GM12873 (cell line): ENCODE measurements around the gene KAT6B.

ENCODE experiments used
- CTCF ChIP-seq: IDR thresholded peaks from 2 replicates; pipeline ENCODE4 v1.5.1; 2012; ENCODE audit warnings: low read depth, mild to moderate bottlenecking, moderate library complexity, low read length, control low read depth; ENCODE audit not compliant: insufficient read depth; ENCODE audit errors: missing control alignments

Gene KAT6B

DNA sequence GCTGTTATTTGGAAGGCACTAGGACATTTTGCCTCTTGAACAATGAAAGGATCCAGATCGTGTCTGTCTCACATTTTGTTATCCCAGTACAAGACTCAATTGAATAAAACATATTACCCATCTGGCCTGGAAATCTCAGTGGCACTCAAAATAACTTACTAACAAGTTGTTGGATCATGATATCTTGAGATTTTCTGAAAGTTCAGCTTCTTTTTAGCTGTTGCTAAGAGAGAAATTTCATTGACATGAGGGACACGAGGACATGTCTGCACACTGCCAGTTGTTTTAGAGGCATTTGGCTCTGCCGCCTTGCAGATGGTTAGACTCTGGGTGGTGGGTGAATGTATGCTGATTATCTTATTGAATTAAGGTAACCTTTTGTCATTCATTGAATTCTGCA is 41.0 kb downstream of the KAT6B start:
- no peak for TF ChIP-seq CTCF

DNA sequence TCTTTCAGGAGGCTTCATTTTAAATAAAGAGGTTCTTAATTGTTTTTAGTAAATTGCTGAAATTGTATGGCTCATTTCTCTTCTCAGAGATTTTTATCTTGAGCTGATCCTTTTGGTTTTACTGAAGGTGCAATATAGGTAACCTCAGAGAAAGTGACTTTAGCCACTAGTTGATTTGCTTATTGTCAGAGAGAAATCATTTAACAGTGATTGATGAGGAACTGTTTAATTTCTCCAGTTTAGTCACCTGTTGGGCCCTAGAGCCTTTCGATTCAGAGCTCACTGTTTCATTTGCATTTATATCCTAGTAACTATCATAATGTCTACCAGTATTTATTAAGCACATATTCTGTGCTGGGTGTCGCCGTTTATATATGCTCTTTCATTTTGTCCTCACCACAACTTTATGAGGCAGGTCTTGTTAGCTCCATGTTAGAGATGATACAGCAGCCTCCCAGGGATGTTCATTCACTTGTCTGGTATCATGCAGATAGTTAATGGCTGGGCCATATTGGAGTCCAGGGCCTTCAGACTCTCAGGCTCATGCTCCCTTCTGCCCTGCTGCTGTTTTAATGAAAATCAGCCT is 42.1 kb downstream of the KAT6B start:
- no peak for TF ChIP-seq CTCF

GRCh38 chr10:74869635-74870034 is 43.2 kb downstream of the KAT6B start:
- TF ChIP-seq CTCF, result no peak

- no peak for TF ChIP-seq CTCF
These were observed 43.8 kb downstream of the KAT6B start for GRCh38 chr10:74870191-74870590.

DNA sequence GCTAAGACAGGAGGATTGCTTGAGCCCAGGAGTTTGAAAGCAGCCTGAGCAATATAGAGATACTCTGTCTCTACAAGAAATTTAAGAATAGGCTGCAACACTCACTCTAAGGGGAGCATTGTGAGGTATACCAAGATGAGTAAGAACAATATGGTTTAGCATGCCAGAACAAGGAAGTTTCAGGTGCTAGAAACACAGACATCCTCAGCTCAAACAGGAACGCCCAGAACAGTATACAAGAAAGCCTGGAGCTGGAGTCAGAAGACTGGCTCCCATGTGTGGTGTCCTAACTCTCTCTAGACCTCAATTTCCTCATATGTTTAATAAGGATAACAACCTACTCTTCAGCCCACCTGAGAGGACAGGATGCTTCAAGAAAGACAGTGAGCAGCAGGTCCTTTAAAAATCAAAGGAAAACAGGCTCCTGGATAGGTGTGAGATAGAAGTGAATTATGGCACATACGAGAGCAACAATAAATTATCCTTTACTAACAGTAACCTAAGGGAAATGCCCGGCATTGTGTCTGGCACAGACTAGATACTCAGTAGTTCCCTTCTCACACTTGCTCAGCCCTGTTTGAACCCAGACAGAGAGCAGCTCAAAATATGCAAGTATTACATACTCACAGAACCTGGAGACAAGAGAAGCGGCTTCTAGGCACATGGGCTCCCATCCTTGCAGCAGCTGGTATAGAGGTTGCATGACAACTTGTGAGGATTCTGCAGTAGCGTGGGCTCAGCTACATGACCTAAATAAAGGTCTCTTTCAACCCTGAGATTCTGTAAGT is 45.4 kb downstream of the KAT6B start:
- no peak for TF ChIP-seq CTCF

DNA sequence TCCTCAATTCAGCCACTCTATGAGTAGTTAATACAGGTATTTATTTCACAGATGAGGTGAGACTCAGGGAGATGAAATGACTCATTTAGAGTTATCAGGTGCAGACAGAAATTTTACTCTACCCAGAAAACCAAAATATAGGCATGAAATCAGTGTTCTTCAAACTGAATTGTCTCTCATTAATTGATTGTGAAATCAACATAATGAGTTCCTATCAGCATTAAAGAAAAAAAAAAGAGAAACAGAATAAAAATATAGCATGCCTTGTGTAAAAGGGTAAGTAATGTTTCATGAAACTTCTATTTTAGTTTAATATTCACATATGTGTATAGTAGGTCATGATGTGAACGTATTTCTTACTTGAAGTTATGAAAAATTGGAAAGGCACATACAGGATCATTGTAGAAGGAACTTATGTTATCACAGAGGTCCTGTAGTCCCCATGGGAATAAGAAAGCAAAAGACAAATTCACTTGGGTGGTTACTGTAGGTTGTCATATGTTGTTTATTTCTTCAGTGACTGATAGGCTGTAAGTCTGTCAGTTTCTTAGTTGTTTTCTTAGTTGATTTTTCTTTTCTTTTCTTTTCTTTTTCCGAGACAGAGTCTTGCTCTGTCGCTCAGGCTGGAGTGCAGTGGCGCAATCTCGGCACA is 47.5 kb downstream of the KAT6B start:
- no peak for TF ChIP-seq CTCF

DNA sequence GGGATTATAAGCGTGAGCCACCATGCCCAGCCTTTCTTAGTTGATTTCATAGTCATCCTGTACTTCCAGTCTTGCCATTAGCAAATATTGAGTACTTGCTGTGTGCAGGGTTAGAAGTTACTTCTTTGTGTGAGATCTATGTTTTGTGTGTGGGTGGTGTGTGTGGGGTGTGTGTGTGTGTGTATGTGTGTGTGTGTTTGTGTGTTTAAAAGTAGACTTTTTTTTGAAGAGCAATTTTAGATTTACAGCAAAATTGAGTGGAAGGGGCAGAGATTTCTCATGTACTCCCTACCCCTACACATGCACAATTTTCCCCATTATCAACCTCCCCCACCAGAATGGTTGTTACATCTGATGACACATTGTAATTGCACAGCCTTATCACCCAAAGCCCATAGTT is 48.2 kb downstream of the KAT6B start:
- TF ChIP-seq CTCF, result no peak
